ENCODE measurements around the gene ITPKC.

Gene ITPKC

GRCh38 chr19:40690050-40690692, 26.7 kb upstream of the ITPKC start, which contains the start of gene NUMBL:
Gene NUMBL (minus strand): TSS chr19:40690651. CDS start chr19:40690483, 168 bp downstream.
- Histone ChIP-seq H3K27me3 (ENCODE audit: control insufficient read depth, insufficient read depth, low read length) (no peaks in the 10 kb centered on the region), H3K4me1 (ENCODE audit: control insufficient read depth, insufficient read depth, low read length) (peaks cover 15% of the 10 kb centered on the region), H3K36me3 (ENCODE audit: control insufficient read depth, insufficient read depth, low read length) (peaks cover 36% of the 10 kb centered on the region), H3K27ac (ENCODE audit: low read depth, low read length) (peak within 1 kb of the TSS; percentile 95), H3K4me3 (ENCODE audit: low read depth, low read length) (peak within 1 kb of the TSS; percentile 67), H3K9me3 (ENCODE audit: control insufficient read depth, insufficient read depth, low read length) (no peaks in the 10 kb centered on the region), H3K9ac (ENCODE audit: low read depth, low read length) (peak within 1 kb of the TSS; percentile 80)

- Histone ChIP-seq H3K27ac (ENCODE audit: low read depth, low read length) (peak overlapping the region; percentile 95), H3K9ac (ENCODE audit: low read depth, low read length) (peak overlapping the region; percentile 80)
Measured at GRCh38 chr19:40690693-40691420, 26.1 kb upstream of the ITPKC start.

GRCh38 chr19:40691421-40692211, 25.3 kb upstream of the ITPKC start:
- Histone ChIP-seq H3K36me3 (ENCODE audit: control insufficient read depth, insufficient read depth, low read length) (peaks cover 36% of the 10 kb centered on the region), H3K27me3 (ENCODE audit: control insufficient read depth, insufficient read depth, low read length) (no peaks in the 10 kb centered on the region), H3K4me3 (ENCODE audit: low read depth, low read length) (peak overlapping the region; percentile 67; the same call in 1 of the 2 replicates), H3K9me3 (ENCODE audit: control insufficient read depth, insufficient read depth, low read length) (no peaks in the 10 kb centered on the region), H3K27ac (ENCODE audit: low read depth, low read length) (peak overlapping the region; percentile 95), H3K9ac (ENCODE audit: low read depth, low read length) (peak overlapping the region; percentile 80; the same call in 1 of the 2 replicates), H3K4me1 (ENCODE audit: control insufficient read depth, insufficient read depth, low read length) (peaks cover 15% of the 10 kb centered on the region)

More at GRCh38 chr19:40690693-40691420, 26.1 kb upstream of the ITPKC start:
- Histone ChIP-seq H3K36me3 (ENCODE audit: control insufficient read depth, insufficient read depth, low read length) (peaks cover 36% of the 10 kb centered on the region), H3K9me3 (ENCODE audit: control insufficient read depth, insufficient read depth, low read length) (no peaks in the 10 kb centered on the region), H3K27me3 (ENCODE audit: control insufficient read depth, insufficient read depth, low read length) (no peaks in the 10 kb centered on the region), H3K4me1 (ENCODE audit: control insufficient read depth, insufficient read depth, low read length) (peaks cover 15% of the 10 kb centered on the region), H3K4me3 (ENCODE audit: low read depth, low read length) (peak overlapping the region; percentile 67)

- Histone ChIP-seq H3K9ac (ENCODE audit: low read depth, low read length) (no peak overlapping the region), H3K36me3 (ENCODE audit: control insufficient read depth, insufficient read depth, low read length) (peaks cover 36% of the 10 kb centered on the region), H3K9me3 (ENCODE audit: control insufficient read depth, insufficient read depth, low read length) (no peaks in the 10 kb centered on the region), H3K27ac (ENCODE audit: low read depth, low read length) (peak overlapping the region; percentile 95), H3K4me3 (ENCODE audit: low read depth, low read length) (no peak overlapping the region), H3K4me1 (ENCODE audit: control insufficient read depth, insufficient read depth, low read length) (peaks cover 15% of the 10 kb centered on the region), H3K27me3 (ENCODE audit: control insufficient read depth, insufficient read depth, low read length) (no peaks in the 10 kb centered on the region)
Measured at GRCh38 chr19:40692212-40692551, 24.7 kb upstream of the ITPKC start.

DNA sequence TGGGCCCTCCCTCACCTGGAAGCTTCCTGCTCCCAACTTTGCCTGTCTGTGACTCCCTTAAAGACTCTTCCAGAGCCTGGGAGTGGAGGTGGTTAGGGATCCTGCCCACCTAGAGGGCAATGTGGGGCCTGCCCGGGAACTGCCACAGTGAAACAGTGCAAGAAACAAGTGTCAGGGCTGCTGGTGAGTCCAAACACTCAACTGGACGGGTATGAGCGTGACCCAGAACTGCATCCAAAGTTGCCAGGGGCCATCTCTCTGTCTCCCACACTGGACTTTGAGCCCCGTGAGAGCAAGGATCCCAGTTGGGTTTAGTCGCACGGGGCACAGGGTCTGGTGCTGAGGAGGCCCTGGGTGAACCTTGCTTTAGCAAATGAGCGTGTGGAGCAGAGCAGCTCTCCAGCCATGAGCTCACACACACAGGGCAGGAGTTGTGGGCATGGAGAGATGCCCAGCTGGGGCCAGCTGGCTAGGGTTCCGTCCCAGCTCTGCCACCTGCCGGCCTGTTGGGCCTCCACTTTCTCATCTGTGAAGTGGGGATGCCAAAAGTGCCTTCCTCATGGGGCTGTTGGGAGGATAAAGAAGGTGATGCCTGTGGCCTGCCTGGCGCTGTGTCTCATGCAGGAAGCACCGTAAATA, 23.6 kb upstream of the ITPKC start:
- Histone ChIP-seq H3K9me3 (ENCODE audit: control insufficient read depth, insufficient read depth, low read length) (no peaks in the 10 kb centered on the region), H3K27ac (ENCODE audit: low read depth, low read length) (no peak overlapping the region), H3K27me3 (ENCODE audit: control insufficient read depth, insufficient read depth, low read length) (no peaks in the 10 kb centered on the region), H3K36me3 (ENCODE audit: control insufficient read depth, insufficient read depth, low read length) (peaks cover 36% of the 10 kb centered on the region), H3K4me1 (ENCODE audit: control insufficient read depth, insufficient read depth, low read length) (peaks cover 15% of the 10 kb centered on the region), H3K4me3 (ENCODE audit: low read depth, low read length) (no peak overlapping the region), H3K9ac (ENCODE audit: low read depth, low read length) (no peak overlapping the region)

- Histone ChIP-seq H3K9me3 (ENCODE audit: control insufficient read depth, insufficient read depth, low read length) (no peaks in the 10 kb centered on the region), H3K4me1 (ENCODE audit: control insufficient read depth, insufficient read depth, low read length) (peaks cover 13% of the 10 kb centered on the region), H3K27me3 (ENCODE audit: control insufficient read depth, insufficient read depth, low read length) (no peaks in the 10 kb centered on the region), H3K27ac (ENCODE audit: low read depth, low read length) (no peak overlapping the region), H3K9ac (ENCODE audit: low read depth, low read length) (no peak overlapping the region), H3K36me3 (ENCODE audit: control insufficient read depth, insufficient read depth, low read length) (peaks cover 36% of the 10 kb centered on the region), H3K4me3 (ENCODE audit: low read depth, low read length) (no peak overlapping the region)
Measured at GRCh38 chr19:40693896-40694295, 23.0 kb upstream of the ITPKC start.

DNA sequence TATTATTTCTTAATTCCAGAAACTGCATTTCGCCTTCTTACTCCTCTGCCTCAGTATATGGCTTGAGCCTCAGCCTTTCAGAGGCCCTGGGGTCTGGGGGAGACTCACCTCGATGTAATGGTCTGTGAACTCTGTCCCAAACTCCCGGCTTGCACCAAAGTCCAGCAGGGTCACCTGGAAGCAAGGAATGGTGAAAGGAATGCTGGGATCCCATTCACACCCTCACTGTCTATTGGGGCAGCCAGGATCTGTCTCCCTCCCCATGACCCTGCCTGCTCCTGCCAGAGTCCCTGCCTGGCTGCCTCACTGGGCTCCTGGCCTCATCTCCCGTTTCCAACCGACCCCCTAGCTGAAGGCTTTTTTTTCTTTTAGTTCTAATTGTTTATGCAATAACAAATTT, 21.0 kb upstream of the ITPKC start:
- no peak overlapping the region for H3K9ac ChIP-seq (ENCODE audit: low read depth, low read length)
- no peak overlapping the region for H3K4me3 ChIP-seq (ENCODE audit: low read depth, low read length)
- no peaks in the 10 kb centered on the region for H3K9me3 ChIP-seq (ENCODE audit: control insufficient read depth, insufficient read depth, low read length)
- peaks cover 9% of the 10 kb centered on the region; the same call in 1 of the 2 replicates for H3K4me1 ChIP-seq (ENCODE audit: control insufficient read depth, insufficient read depth, low read length)
- H3K27ac ChIP-seq (ENCODE audit: low read depth, low read length): no peak overlapping the region
- peaks cover 49% of the 10 kb centered on the region for H3K36me3 ChIP-seq (ENCODE audit: control insufficient read depth, insufficient read depth, low read length)
- no peaks in the 10 kb centered on the region for H3K27me3 ChIP-seq (ENCODE audit: control insufficient read depth, insufficient read depth, low read length)

DNA sequence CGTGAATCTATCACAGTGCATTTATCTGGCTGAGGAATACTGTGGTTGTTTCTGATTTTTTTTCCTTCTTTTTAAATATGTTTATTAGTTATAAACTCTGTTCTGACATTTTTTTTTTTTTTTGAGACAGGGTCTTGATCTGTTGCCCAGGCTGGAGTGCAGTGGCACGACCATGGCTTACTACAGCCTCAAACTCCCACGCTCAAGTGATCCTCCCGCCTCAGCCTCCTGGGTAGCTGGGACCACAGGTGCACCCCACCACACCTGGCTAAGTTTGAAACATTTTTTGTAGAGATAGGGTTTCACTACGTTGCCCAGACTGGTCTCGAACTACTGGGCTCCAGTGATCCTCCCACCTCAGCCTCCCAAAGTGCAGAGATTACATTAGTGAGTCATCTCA, 19.9 kb upstream of the ITPKC start:
- Histone ChIP-seq H3K9ac (ENCODE audit: low read depth, low read length) (no peak overlapping the region), H3K9me3 (ENCODE audit: control insufficient read depth, insufficient read depth, low read length) (no peaks in the 10 kb centered on the region), H3K27me3 (ENCODE audit: control insufficient read depth, insufficient read depth, low read length) (no peaks in the 10 kb centered on the region), H3K36me3 (ENCODE audit: control insufficient read depth, insufficient read depth, low read length) (peaks cover 60% of the 10 kb centered on the region), H3K4me1 (ENCODE audit: control insufficient read depth, insufficient read depth, low read length) (peaks cover 3% of the 10 kb centered on the region; the same call in 1 of the 2 replicates), H3K4me3 (ENCODE audit: low read depth, low read length) (no peak overlapping the region), H3K27ac (ENCODE audit: low read depth, low read length) (no peak overlapping the region)

DNA sequence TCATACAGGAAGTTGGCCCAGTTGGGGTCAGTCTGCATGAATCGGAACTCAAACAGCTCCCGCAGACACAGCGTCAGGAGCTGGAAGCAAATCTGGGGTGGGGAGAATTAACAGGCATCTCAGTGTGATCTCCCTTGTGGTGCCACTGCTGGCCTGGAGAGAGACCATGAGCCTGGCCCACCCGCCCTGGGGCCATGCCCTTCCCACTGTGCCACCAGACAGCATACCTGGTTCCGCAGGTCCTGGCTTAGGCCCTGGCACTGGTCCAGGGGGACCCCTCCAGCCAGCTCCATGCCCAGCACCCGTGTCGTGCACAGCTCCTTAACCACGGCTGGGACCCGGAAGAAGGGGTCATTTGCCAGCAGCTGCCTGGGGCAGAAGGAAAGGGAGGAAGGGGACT, 16.8 kb upstream of the ITPKC start:
- Histone ChIP-seq H3K9me3 (ENCODE audit: control insufficient read depth, insufficient read depth, low read length) (no peaks in the 10 kb centered on the region), H3K36me3 (ENCODE audit: control insufficient read depth, insufficient read depth, low read length) (peaks cover 61% of the 10 kb centered on the region), H3K27ac (ENCODE audit: low read depth, low read length) (no peak overlapping the region), H3K27me3 (ENCODE audit: control insufficient read depth, insufficient read depth, low read length) (no peaks in the 10 kb centered on the region), H3K9ac (ENCODE audit: low read depth, low read length) (no peak overlapping the region), H3K4me1 (ENCODE audit: control insufficient read depth, insufficient read depth, low read length) (no peaks in the 10 kb centered on the region; the same call in 1 of the 2 replicates), H3K4me3 (ENCODE audit: low read depth, low read length) (no peak overlapping the region)

GRCh38 chr19:40701758-40702157, 15.2 kb upstream of the ITPKC start:
- H3K27me3 ChIP-seq (ENCODE audit: control insufficient read depth, insufficient read depth, low read length): no peaks in the 10 kb centered on the region
- no peak overlapping the region for H3K9ac ChIP-seq (ENCODE audit: low read depth, low read length)
- no peaks in the 10 kb centered on the region; the same call in 1 of the 2 replicates for H3K4me1 ChIP-seq (ENCODE audit: control insufficient read depth, insufficient read depth, low read length)
- peaks cover 58% of the 10 kb centered on the region for H3K36me3 ChIP-seq (ENCODE audit: control insufficient read depth, insufficient read depth, low read length)
- H3K27ac ChIP-seq (ENCODE audit: low read depth, low read length): no peak overlapping the region
- no peak overlapping the region for H3K4me3 ChIP-seq (ENCODE audit: low read depth, low read length)
- H3K9me3 ChIP-seq (ENCODE audit: control insufficient read depth, insufficient read depth, low read length): no peaks in the 10 kb centered on the region
